HG02642 (cell line): ENCODE data around the gene MTG1.
"Not testable (repeated sequence)": the region's sequence is repeated elsewhere in the genome, so short reads cannot be mapped to it uniquely, and the experiment has no call there.

Source experiments
- ATAC-seq: cut with Tn5 transposase; IDR thresholded peaks from one replicate; pipeline ENCODE4 v1.9.1; 2021; ENCODE audit warnings: mild to moderate bottlenecking; ENCODE audit not compliant: unreplicated experiment, poor library complexity

Gene MTG1

GRCh38 chr10:133460208-133460769 is 66.3 kb downstream of the MTG1 start:
- ATAC-seq = no peak

GRCh38 chr10:133461027-133461426 is 67.1 kb downstream of the MTG1 start:
- no peak for ATAC-seq

GRCh38 chr10:133461841-133462240 is 67.9 kb downstream of the MTG1 start:
- no peak for ATAC-seq

GRCh38 chr10:133462512-133463305 is 68.8 kb downstream of the MTG1 start:
- ATAC-seq = no peak

- no peak for ATAC-seq
Measured at GRCh38 chr10:133464582-133465031, 70.7 kb downstream of the MTG1 start.

- ATAC-seq = no peak
Measured at GRCh38 chr10:133465191-133465949, 71.4 kb downstream of the MTG1 start.

- ATAC-seq = no peak
Measured at GRCh38 chr10:133465950-133466474, 72.1 kb downstream of the MTG1 start.

GRCh38 chr10:133466683-133467275 is 72.8 kb downstream of the MTG1 start:
- no peak for ATAC-seq

- ATAC-seq = no peak
Measured at GRCh38 chr10:133467286-133467911, 73.4 kb downstream of the MTG1 start.

- not testable (repeated sequence) for ATAC-seq
Measured at GRCh38 chr10:133469205-133469604, 75.2 kb downstream of the MTG1 start.

- no peak for ATAC-seq
Measured at GRCh38 chr10:133471300-133472109, 77.5 kb downstream of the MTG1 start.
